Ishikawa (cell line): ENCODE measurements around the gene ADTRP.

Experiments
- CEBPB ChIP-seq: IDR thresholded peaks from 2 replicates; pipeline ENCODE4 v1.6.1; 2012
- CREB1 ChIP-seq: IDR thresholded peaks from 2 replicates; pipeline ENCODE4 v1.6.1; 2012; ENCODE audit warnings: low read depth
- EP300 ChIP-seq: IDR thresholded peaks from 2 replicates; pipeline ENCODE4 v1.6.1; 2012; ENCODE audit warnings: borderline replicate concordance
- MAX ChIP-seq: IDR thresholded peaks from 2 replicates; pipeline ENCODE4 v1.6.1; 2012
- RAD21 ChIP-seq: IDR thresholded peaks from 2 replicates; pipeline ENCODE4 v1.6.1; 2012; ENCODE audit warnings: low read depth
- REST ChIP-seq: IDR thresholded peaks from 2 replicates; pipeline ENCODE4 v1.6.1; 2012; ENCODE audit warnings: low read depth, mild to moderate bottlenecking
- TAF1 ChIP-seq: IDR thresholded peaks from 2 replicates; pipeline ENCODE4 v1.6.1; 2012; ENCODE audit warnings: low read depth, mild to moderate bottlenecking
- YY1 ChIP-seq: IDR thresholded peaks from 2 replicates; pipeline ENCODE4 v1.6.1; 2012; ENCODE audit warnings: low read depth
- ZBTB7A ChIP-seq: IDR thresholded peaks from 2 replicates; pipeline ENCODE4 v1.6.1; 2012; ENCODE audit warnings: low read depth

GRCh38 chr6:11753798-11754197, 24.8 kb downstream of the ADTRP start:
- no peak for TF ChIP-seq YY1
- no peak for TF ChIP-seq EP300
- no peak for TF ChIP-seq MAX
- no peak for TF ChIP-seq CREB1
- no peak for TF ChIP-seq CEBPB
- no peak for TF ChIP-seq TAF1
- no peak for TF ChIP-seq RAD21
- TF ChIP-seq ZBTB7A = no peak
- TF ChIP-seq REST = no peak
